ENCODE results near the gene PARVG.

The PARVG gene

GRCh38 chr22:44199866-44200265, 19.1 kb downstream of the PARVG start (continued):
- TF ChIP-seq ZBTB21 (tag by site-specific recombination; IDR thresholded peaks at IDR 0.05) (no peak), ZNF747 (tag by site-specific recombination; IDR thresholded peaks at IDR 0.05) (no peak), IKZF3 (tag by site-specific recombination; IDR thresholded peaks at IDR 0.05) (no peak), ZNF132 (tag by site-specific recombination; IDR thresholded peaks at IDR 0.05; ENCODE audit: borderline replicate concordance) (no peak), ZBTB8A (tag by site-specific recombination; IDR thresholded peaks at IDR 0.05) (no peak), INSM2 (tag by site-specific recombination; IDR thresholded peaks at IDR 0.05) (no peak), ZNF239 (tag by site-specific recombination; IDR thresholded peaks at IDR 0.05) (no peak)

DNA sequence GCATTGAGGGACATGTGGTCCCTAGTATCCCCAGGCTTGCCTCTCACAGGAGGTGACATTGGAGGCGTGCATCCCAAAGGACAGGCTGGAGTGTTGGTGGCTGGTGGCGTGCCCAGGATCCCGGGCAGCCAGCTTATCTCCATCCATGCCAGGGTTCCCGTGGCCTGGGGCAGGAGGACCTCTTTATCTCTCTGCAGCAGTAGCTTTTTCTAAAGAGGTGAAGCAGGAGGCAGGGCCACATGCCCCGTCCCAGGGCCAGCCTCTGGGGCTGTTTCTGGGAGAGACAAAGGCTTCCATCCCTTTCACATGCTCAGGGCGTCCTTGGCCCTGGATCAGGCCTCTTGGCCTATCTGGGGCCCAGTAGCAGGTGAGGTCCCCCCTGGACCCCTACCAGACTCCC, 19.7 kb downstream of the PARVG start:
- Histone ChIP-seq H3K27ac (ENCODE audit: extremely low read depth, low read depth, low read length) (no peak overlapping the region), H3K36me3 (ENCODE audit: control insufficient read depth in 2 of 2, insufficient read depth in 1 of 2, low read length in 2 of 2) (no peaks in the 10 kb centered on the region), H3K9me3 (ENCODE audit: control insufficient read depth, insufficient read depth, low read depth, low read length) (no peaks in the 10 kb centered on the region), H3K4me1 (ENCODE audit: control insufficient read depth, insufficient read depth, low read length) (0 out of 2 replicates have a peak, but pooled peaks cover 3% of the 10 kb centered on the region), H3K4me3 (ENCODE audit: low read depth, low read length) (no peak overlapping the region)
- POLR2A ChIA-PET = no interaction called here
- no peak for TF ChIP-seq SP3 (tag by site-specific recombination; IDR thresholded peaks at IDR 0.05)
- TF ChIP-seq ZNF138 (tag by site-specific recombination; IDR thresholded peaks at IDR 0.05; ENCODE audit: borderline replicate concordance) = no peak
- TF ChIP-seq ZNF155 (tag by site-specific recombination; IDR thresholded peaks at IDR 0.05) = no peak
- TF ChIP-seq YY1 (tag by site-specific recombination; IDR thresholded peaks at IDR 0.05) = no peak
- TF ChIP-seq, protein P1, sequence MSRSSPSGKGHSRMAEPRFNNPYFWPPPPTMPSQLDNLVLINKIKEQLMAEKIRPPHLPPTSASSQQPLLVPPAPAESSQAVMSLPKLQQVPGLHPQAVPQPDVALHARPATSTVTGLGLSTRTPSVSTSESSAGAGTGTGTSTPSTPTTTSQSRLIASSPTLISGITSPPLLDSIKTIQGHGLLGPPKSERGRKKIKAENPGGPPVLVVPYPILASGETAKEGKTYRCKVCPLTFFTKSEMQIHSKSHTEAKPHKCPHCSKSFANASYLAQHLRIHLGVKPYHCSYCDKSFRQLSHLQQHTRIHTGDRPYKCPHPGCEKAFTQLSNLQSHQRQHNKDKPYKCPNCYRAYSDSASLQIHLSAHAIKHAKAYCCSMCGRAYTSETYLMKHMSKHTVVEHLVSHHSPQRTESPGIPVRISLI (tag by site-specific recombination; IDR thresholded peaks at IDR 0.05) = no peak
- no peak for TF ChIP-seq ZNF37A (tag by site-specific recombination; IDR thresholded peaks at IDR 0.05)
- no peak for TF ChIP-seq RBAK (tag by site-specific recombination; IDR thresholded peaks at IDR 0.05)
- CTCF ChIA-PET = interaction anchor here (0.6 to 0.8 kb wide), 2 partner anchors 119 to 647 kb away, joined by 3 to 4 read pairs; no protein-coding TSS in a partner anchor

- peak; percentile 90 for TF ChIP-seq ZFHX2 (tag by site-specific recombination; conservative IDR thresholded peaks at IDR 0.05)
- TF ChIP-seq ZNF2 (tag by site-specific recombination; IDR thresholded peaks at IDR 0.05) = no peak
- TF ChIP-seq KLF1 (tag by site-specific recombination; IDR thresholded peaks at IDR 0.05) = peak; percentile 75
- no peak for TF ChIP-seq ZEB2 (tag by site-specific recombination; IDR thresholded peaks at IDR 0.05)
- TF ChIP-seq SCRT1 (tag by site-specific recombination; IDR thresholded peaks at IDR 0.05; ENCODE audit: borderline replicate concordance) = no peak
- TF ChIP-seq WT1 (tag by site-specific recombination; IDR thresholded peaks at IDR 0.05) = 0 out of 2 replicates have a peak, but pooled peaks have one; percentile 17
- TF ChIP-seq ZNF626 (tag by site-specific recombination; IDR thresholded peaks at IDR 0.05) = no peak
- TF ChIP-seq EGR2 (tag by site-specific recombination; IDR thresholded peaks at IDR 0.05; ENCODE audit: low read depth) = peak; percentile 89
- no peak for TF ChIP-seq SALL2 (tag by site-specific recombination; IDR thresholded peaks at IDR 0.05; ENCODE audit: borderline replicate concordance)
- H3K4me3 ChIP-seq (ENCODE audit: low read depth, low read length) = no peak overlapping the region
- POLR2A ChIA-PET = no interaction called here
- no peak overlapping the region for H3K27ac ChIP-seq (ENCODE audit: extremely low read depth, low read depth, low read length)
- no peaks in the 10 kb centered on the region for H3K36me3 ChIP-seq (ENCODE audit: control insufficient read depth in 2 of 2, insufficient read depth in 1 of 2, low read length in 2 of 2)
- H3K9me3 ChIP-seq (ENCODE audit: control insufficient read depth, insufficient read depth, low read depth, low read length) = no peaks in the 10 kb centered on the region
- 0 out of 2 replicates have a peak, but pooled peaks cover 3% of the 10 kb centered on the region for H3K4me1 ChIP-seq (ENCODE audit: control insufficient read depth, insufficient read depth, low read length)
- CTCF ChIA-PET = interaction anchor here (0.8 kb wide), 1 partner anchor 119 kb away, joined by 4 read pairs; no protein-coding TSS in a partner anchor
Measured at GRCh38 chr22:44200855-44201550, 20.3 kb downstream of the PARVG start.
